Epidermal melanocyte (primary cell): Measurements from ENCODE around the gene KCNH2.
"Not testable (repeated sequence)": the region's sequence is repeated elsewhere in the genome, so short reads cannot be mapped to it uniquely, and the experiment has no call there.

Experiments
- DNase-seq: peaks from one replicate; pipeline ENCODE4 v3.0.0; 2011; ENCODE audit warnings: low spot score; ENCODE audit not compliant: insufficient read length

Gene KCNH2

DNA sequence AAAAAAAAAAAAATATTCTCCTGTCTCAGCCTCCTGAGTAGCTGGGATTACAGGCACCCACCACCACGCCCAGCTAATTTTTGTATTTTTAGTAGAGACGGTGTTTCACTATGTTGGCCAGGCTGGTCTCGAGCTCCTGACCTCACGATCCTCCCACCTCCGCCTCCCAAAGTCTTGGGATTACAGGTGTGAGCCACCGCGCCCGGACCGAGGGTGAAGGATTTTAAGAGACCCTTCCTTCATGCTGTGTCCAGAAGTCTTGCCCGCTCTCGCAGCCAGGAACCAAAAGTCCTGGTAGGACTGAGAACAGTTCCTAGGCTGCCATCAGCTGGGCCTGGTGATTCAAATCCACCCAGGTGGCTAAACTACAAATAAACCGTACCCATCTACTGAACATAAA, 33.5 kb upstream of the KCNH2 start:
- DNase-seq: not testable (repeated sequence)

DNA sequence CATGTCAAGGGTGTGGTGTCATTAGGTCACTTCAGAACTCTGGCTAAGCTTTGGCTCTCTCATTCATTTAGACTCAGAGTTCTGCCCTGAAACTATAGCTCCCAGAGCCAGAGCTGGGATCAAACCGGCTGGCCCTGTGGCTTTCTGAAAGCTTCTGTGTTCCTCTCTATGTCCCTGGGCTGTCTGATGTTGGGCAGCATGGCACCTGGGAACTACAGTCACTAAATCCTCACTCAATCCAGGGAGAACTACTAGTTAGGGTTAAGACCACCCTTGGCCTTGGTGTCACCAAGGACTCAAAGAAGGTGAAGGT, 32.9 kb upstream of the KCNH2 start:
- no peak for DNase-seq

DNA sequence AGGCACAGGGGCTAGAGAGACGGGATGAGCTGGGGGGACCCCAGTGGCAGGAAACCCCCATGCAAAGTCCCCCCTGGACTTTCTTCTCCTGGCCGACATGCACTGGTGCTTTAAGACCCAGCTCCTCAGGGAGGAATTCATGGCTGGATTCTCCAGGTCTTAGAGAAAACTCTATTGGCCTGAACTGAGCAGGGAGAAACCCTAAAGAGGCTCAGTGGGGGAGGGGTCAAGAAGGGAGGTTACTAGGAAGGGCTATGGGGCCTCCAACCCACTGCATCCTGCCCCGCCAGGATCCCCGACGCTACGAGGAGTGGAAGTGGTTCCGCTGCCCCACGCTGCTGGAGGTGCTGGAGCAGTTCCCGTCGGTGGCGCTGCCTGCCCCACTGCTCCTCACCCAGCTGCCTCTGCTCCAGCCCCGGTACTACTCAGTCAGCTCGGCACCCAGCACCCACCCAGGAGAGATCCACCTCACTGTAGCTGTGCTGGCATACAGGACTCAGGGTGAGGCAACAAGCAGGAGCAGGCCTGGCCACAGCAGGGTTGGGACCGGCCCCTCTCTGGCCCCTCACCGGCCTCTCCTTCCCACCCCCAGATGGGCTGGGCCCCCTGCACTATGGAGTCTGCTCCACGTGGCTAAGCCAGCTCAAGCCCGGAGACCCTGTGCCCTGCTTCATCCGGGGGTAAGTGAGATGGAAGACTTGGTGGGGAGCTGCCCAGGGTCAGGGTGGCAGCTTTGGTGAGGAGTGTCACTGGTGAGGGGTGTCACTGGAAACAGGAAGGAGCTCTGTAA, 32.4 kb upstream of the KCNH2 start:
- DNase-seq: no peak

DNA sequence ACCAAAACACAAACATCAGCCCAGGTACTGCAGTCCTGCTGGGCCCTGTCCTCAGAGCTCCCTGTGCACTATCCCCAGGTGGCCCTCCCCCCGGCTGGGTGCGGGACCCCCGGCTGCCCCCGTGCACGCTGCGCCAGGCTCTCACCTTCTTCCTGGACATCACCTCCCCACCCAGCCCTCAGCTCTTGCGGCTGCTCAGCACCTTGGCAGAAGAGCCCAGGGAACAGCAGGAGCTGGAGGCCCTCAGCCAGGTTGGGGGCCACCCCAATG, 31.9 kb upstream of the KCNH2 start:
- DNase-seq: no peak

DNA sequence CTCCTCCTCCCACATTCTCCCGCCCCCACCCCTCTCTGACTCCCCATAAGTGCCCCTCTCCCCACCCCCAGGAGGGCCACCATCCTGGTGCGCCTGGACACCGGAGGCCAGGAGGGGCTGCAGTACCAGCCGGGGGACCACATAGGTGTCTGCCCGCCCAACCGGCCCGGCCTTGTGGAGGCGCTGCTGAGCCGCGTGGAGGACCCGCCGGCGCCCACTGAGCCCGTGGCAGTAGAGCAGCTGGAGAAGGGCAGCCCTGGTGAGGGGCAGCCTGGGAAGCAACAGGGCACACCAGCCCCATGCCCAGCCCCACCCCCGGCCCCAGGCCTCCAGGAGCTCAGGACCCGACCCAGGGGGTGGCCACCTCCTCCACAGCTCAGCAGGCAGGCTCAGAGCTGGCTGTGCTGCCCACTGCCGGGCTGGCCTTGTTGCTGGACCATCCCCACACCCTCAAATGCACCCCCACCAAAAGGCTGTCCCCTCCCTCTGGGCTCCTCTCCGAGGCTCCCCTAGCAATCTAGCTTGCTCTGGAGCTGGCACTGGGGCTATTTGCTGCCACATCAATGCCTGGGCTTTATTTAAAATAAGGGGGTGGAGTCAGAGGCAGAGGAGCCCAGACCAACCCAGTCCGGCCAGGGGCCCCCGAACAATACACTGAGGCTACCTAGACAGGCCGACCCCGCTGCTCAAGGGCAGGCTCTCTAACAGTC, 31.4 kb upstream of the KCNH2 start:
- DNase-seq: no peak

DNA sequence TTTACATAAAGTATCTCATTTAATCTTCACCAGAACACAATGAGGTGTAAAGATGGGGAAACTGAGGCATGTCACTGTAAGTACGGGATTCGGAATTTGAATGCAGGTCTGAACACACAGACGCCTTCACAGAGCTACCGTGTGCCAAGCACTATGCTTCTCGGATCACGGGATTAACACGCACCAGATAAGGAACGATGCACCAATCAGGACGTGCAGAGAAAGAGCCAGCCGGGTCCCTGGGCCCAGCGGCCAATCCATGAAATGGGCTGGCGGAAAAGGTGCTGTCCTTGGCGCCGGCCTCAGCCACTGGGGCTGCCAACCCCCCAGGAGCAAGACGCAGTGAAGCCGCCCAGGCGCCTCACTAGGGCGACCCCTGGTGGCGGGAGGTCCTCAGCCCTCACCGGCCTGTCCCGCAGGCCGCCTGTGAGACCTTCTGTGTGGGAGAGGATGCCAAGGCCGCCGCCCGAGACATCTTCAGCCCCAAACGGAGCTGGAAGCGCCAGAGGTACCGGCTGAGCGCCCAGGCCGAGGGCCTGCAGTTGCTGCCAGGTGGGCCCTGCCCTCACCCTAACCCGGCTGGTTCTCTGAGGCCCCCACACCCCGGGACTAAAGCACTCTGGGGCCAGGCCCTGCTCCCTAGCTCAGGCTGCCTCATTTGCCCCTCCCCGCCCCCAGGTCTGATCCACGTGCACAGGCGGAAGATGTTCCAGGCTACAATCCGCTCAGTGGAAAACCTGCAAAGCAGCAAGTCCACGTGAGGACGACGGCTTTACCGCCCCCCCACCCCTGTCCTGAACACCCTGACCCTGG, 30.6 kb upstream of the KCNH2 start:
- DNase-seq: no peak

DNA sequence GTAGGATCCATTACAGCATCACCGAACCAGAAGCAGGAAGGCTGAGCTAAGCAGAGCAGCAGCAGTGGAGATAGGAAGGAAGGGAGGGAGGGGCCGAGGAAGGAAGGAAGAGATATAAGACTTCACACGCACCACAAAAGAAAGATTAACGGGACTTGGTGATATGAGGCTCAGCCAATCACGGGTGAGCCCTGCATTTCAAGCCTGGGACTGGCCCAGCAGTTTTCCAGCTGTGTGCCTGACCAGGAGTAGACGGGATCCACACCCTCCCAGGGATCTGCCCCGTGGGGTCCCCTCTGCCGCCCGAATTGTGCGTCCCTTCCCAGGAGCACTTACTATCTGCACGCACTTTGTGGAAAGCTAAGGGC, 30.0 kb upstream of the KCNH2 start:
- DNase-seq: no peak

DNA sequence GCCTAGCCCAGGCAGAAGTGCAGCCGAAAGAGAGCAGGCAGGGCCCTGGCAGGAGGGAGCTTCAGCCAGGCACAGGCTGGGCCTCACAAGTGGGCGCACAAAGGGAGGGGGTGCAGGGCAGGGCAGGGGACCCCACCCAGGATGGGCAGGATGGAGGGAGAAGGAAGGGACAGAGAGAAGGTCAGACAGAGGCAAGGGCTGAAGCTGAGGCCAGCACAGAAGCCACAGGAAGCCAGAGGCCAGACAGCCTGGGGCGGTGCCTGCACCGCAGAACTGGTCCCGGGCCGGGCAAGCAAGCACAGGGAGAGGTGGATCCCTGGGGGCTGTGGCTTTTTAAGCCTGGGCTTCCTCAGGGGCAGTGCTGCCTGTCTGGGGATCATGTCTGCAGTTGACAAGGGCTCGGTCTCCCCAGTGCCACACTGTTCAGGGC, 29.4 kb upstream of the KCNH2 start:
- no peak for DNase-seq

DNA sequence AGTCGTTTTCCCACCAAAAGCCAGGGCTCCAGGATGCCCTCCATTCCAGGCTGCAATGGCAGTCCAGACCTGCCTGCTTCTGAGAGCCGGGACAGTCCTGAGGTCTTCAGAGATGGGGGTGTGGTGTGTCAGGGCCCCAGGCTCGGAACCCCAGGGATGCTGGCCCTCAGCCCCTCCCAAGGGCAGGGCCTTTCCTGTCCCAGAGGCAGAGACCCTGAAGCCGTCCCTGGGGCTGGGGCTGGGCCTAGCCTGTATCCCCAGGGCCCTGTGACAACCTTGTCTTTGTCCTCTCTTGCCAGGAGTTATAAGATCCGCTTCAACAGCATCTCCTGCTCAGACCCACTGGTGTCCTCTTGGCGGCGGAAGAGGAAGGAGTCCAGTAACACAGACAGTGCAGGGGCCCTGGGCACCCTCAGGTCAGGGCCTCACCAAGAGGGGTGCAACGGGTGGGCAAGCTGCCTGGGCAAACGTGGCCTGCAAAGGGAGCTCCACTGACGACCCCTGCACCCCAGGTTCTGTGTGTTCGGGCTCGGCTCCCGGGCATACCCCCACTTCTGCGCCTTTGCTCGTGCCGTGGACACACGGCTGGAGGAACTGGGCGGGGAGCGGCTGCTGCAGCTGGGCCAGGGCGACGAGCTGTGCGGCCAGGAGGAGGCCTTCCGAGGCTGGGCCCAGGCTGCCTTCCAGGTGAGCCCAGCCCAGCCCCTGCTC, 28.6 kb upstream of the KCNH2 start:
- DNase-seq: no peak

DNA sequence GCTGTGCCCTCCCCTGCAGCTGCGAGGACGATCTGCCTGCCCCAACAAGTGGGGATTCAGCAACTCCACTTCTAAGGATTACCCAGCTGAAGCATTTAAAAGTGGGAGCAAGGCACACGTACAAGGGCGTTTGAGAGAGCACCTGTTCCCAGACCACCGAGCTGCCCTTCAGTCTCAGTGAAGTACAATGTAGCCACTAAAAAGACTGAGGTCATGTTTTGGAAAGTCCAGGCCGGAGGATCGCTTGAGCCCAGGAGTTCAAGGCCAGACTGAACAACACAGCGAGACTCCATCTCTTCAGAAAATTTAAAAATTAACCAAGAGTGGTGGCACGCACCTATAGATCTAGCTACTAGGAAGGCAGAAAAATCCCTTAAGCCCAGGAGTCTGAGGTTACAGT, 27.4 kb upstream of the KCNH2 start:
- no peak for DNase-seq

DNA sequence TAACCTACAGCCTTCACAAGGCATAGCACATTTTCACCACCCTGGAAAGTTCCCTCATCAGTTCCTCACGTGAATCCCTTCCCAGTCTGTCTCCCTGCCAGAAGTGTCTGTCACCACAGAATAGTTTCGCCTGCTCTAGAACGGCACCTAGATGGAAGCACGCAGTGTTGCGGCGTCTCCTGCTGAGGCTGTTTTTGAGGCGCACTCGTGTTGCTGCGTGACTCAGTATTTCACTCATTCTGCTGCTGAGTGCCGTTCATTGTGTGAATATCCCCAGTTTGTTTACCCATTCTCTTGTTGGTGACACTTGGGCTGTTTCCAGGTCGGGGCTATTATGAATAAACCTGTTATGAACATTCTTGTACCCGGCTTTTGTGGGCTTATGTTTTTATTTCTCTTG, 25.5 kb upstream of the KCNH2 start:
- DNase-seq: no peak

DNA sequence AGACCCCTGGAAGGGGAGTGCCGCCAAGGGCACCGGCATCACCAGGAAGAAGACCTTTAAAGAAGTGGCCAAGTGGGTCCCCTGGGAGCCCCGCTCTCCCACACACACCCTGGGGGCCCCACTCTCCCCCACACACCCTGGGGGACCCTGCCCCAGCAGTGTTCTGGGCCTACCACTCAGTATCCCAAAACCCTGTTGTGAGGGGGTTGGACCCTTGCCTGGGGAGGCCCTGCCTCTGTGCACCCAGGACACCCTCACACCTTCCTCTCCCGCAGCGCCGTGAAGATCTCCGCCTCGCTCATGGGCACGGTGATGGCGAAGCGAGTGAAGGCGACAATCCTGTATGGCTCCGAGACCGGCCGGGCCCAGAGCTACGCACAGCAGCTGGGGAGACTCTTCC, 23.4 kb upstream of the KCNH2 start:
- DNase-seq: no peak

DNA sequence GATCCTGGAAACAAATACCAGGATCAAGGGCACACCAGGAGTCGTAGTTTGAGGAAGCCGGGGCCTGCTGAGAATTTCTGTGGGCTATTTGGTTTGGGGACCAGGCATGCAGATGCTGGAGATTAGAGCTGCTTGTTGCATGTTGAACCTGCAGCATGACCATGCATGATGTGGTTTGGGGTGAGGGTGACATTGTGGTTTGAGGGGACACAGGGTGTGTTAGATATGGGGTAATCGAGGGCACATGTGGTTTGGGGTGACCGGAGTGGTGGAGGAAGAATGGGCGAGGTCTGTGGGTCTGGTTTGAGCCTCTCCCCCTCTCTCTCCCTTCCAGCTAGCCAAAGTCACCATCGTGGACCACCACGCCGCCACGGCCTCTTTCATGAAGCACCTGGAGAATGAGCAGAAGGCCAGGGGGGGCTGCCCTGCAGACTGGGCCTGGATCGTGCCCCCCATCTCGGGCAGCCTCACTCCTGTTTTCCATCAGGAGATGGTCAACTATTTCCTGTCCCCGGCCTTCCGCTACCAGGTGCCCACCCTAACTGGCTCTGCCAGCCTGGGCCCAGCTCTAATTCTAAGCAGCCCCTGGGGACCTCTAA, 22.9 kb upstream of the KCNH2 start:
- DNase-seq: no peak

DNA sequence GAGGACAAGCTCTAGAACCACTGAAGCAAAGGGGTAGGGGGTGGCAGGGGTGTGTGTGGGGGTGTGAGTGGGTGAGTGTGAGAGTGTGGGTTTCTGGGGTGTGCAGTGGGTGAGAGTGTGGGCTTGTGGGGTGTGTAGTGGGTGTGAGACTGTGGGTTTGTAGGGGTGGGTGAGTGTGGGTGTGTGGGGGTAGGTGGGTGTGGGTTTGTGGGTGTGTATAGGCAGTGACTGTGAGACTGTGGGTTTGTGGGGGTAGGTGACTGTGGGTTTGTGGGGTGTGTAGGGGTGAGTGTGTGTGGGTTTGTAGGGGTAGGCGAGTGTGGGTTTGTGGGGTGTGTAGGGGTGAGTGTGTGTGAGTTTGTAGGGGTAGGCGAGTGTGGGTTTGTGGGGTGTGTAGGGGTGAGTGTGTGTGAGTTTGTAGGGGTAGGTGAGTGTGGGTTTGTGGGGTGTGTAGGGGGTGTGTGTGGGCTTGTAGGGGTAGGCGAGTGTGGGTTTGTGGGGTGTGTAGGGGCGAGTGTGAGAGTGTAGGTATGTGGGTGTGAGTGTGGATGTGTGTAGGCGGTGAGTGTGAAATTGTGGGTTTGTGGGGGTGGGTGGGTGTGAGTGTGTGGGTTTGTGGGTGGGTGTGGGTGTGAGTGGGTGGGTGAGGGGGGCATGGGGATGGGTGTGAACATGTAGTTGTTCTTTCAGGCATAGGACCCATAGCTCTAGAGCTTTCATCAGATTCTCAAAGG, 21.5 kb upstream of the KCNH2 start:
- no peak for DNase-seq

DNA sequence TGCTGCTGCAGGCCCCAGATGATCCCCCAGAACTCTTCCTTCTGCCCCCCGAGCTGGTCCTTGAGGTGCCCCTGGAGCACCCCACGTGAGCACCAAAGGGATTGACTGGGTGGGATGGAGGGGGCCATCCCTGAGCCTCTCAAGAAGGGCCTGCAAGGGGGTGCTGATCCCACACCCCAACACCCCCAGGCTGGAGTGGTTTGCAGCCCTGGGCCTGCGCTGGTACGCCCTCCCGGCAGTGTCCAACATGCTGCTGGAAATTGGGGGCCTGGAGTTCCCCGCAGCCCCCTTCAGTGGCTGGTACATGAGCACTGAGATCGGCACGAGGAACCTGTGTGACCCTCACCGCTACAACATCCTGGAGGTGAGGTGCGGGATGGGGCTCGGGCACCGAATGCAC, 20.9 kb upstream of the KCNH2 start:
- DNase-seq: no peak

DNA sequence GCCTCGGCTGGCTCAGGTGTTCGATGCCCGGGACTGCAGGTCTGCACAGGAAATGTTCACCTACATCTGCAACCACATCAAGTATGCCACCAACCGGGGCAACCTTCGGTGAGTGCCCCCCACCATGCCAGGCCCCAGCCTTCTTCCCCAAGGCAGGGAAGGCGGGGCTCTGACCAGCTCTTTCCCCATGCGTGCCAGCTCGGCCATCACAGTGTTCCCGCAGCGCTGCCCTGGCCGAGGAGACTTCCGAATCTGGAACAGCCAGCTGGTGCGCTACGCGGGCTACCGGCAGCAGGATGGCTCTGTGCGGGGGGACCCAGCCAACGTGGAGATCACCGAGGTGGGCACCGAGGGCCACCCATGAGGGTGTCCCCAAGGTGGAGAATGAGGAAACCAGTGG, 20.2 kb upstream of the KCNH2 start:
- no peak for DNase-seq

DNA sequence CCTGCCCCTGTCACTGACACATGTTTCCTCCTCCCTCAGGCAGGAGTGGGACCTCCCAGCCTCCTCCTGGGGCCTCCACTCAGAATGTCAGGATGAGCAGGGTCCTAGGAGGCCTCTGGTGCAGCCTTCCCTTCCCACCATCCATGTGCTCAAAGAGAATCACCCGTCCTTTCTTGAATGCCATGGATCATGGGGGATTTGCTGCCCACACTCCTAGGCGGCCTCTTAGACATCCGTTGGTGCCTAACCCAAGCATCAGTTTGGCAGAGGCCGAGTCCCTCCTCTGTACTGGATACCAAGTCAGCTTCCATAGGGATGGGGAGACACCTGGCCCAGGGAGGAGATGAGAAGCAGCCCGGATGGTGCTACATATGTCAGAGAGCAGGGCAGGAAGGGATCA, 19.7 kb upstream of the KCNH2 start:
- no peak for DNase-seq

DNA sequence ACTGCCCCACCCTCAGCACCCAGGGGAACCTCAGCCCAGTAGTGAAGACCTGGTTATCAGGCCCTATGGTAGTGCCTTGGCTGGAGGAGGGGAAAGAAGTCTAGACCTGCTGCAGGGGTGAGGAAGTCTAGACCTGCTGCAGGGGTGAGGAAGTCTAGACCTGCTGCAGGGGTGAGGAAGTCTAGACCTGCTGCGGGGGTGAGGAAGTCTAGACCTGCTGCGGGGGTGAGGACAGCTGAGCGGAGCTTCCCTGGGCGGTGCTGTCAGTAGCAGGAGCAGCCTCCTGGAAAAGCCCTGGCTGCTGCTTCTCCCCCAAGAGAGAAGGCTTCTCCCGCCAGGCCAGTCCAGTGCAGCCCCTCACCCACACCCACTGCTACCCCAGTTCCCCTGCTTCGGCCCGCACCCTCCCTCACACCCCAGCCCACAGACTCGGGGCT, 19.0 kb upstream of the KCNH2 start:
- no peak for DNase-seq

DNA sequence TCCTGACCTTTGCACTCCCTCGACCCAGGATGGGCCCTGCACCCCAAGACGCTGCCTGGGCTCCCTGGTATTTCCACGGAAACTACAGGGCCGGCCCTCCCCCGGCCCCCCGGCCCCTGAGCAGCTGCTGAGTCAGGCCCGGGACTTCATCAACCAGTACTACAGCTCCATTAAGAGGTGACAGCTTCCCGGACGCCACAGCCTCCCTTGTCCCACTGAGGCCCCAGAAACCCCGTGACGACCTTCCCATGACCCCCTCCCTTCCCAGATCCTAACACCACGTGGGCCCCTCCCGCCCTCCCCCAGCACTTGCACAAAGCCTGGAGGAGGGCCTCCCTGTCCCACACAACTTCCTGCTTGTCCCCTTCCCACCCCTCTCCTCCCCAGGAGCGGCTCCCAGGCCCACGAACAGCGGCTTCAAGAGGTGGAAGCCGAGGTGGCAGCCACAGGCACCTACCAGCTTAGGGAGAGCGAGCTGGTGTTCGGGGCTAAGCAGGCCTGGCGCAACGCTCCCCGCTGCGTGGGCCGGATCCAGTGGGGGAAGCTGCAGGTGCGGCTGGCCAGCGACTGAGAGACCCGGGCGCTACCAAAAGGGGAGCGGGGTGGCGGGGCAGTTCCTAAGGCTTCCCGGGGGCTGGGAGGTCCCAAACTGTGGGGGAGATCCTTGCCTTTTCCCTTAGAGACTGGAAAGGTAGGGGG, 18.4 kb upstream of the KCNH2 start:
- DNase-seq: no peak

DNA sequence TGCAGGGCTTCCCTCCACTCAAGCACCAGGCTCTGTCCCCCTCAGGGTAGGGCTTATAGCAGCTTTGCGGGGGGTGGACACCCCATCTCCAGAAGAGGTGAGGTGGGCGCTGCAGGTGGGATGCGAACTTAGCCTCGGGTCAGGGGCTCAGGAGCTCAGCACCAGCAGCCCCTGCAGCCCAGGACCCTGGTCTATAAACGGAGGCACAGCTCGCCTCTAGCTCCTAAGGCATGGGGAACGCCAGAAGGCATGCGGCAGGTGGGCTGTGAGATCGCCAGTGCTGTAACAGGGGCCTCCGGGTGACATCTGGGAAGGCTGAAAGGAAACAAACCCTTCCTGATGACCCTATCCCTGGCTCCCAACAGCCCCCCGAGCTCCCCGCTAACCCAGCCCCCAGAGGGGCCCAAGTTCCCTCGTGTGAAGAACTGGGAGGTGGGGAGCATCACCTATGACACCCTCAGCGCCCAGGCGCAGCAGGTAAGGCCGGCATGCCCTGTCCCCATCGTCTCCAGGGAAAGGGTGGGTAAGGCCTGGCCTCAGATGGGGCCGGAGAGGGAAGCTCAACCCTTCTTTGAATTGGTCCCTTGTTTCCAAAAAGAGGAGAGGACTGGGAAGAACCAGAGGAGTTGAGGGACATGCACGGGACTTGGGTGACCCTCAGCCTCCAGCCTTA, 16.9 kb upstream of the KCNH2 start:
- no peak for DNase-seq
